HUES48 (cell line): Measurements from ENCODE around the gene NPIPA1.
"Not testable (repeated sequence)": the region's sequence is repeated elsewhere in the genome, so short reads cannot be mapped to it uniquely, and the experiment has no call there.

Source experiments
- H3K27ac ChIP-seq: one replicate; pipeline ENCODE4 v1.7.0; 2013; ENCODE audit warnings: low read depth, low read length, inconsistent platforms
- H3K27me3 ChIP-seq: 2 replicates; pipeline ENCODE4 v1.6.1; 2013; ENCODE audit warnings: mild to moderate bottlenecking, low read length; ENCODE audit not compliant: control insufficient read depth, insufficient read depth
- H3K36me3 ChIP-seq: 2 replicates; pipeline ENCODE4 v1.6.1; 2013; ENCODE audit warnings: low read length; ENCODE audit not compliant: control insufficient read depth, insufficient read depth
- H3K4me1 ChIP-seq: 2 replicates; pipeline ENCODE4 v1.6.1; 2013; ENCODE audit warnings: mild to moderate bottlenecking, low read length; ENCODE audit not compliant: control insufficient read depth, insufficient read depth
- H3K4me3 ChIP-seq: 2 replicates; pipeline ENCODE4 v1.5.1; 2013; ENCODE audit warnings: mild to moderate bottlenecking, low read depth, low read length
- H3K9ac ChIP-seq: 2 replicates; pipeline ENCODE4 v1.6.1; 2013; ENCODE audit warnings: mild to moderate bottlenecking, low read depth, low read length, moderate library complexity
- H3K9me3 ChIP-seq: 2 replicates; pipeline ENCODE4 v1.6.1; 2013; ENCODE audit warnings: low read length; ENCODE audit not compliant: control insufficient read depth, insufficient read depth

NPIPA1 gene

GRCh38 chr16:14937143-14937542 is at the start of gene NPIPA1:
NPIPA1 (plus strand) TSS chr16:14937443; CDS start chr16:14937443, 0 bp downstream.
- H3K4me1 ChIP-seq, H3K9ac ChIP-seq, H3K27ac ChIP-seq, H3K27me3 ChIP-seq, H3K4me3 ChIP-seq, H3K36me3 ChIP-seq, H3K9me3 ChIP-seq: not testable (repeated sequence)

DNA sequence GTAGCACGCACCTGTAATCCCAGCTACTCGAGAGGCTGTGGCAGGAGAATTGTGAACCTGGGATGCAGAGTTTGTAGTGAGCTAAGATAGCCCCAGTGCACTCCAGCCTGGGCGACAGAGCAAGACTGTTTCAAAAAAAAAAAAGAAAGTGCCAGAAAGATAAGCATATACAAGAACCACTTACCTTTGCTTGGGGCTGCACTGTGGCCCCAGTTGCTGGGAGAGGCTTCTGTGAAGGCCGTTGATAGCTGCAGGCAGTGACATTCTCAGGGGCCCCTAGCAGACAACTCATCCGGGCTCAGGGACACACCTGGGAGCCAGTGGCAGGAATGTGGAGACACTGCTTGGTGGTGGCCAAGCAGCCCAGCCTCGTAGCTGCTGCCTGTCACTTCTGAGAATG is 45.1 kb upstream of the NPIPA1 start:
- H3K36me3 ChIP-seq, H3K27ac ChIP-seq, H3K9me3 ChIP-seq, H3K4me3 ChIP-seq, H3K9ac ChIP-seq, H3K27me3 ChIP-seq, H3K4me1 ChIP-seq: not testable (repeated sequence)

GRCh38 chr16:14895382-14895781 is 41.9 kb upstream of the NPIPA1 start:
- H3K36me3 ChIP-seq, H3K9me3 ChIP-seq, H3K4me1 ChIP-seq, H3K9ac ChIP-seq, H3K4me3 ChIP-seq, H3K27ac ChIP-seq, H3K27me3 ChIP-seq: not testable (repeated sequence)

DNA sequence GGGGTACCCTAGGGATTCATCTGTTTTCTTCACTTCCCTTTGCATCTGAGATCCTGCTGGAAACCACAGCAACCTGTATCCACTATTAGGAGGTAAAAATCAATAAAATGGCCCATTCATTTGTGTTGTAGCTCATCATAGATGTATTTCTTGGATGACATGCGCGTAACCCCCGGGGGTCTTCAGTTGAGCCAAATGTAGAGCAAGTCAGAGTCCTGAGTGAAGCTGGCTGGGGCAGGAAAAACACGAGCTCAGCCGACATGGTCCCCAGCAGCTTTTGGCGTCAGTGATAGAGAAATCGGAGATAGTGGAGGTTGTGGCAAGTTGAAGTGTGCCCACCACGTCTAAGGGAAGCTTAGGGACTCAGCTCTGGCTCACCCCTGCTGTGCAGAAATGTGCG is 41.2 kb upstream of the NPIPA1 start:
- H3K36me3 ChIP-seq, H3K27ac ChIP-seq: not testable (repeated sequence)

GRCh38 chr16:14897006-14897664 is 40.1 kb upstream of the NPIPA1 start:
- not testable (repeated sequence) for H3K4me1 ChIP-seq, H3K9me3 ChIP-seq, H3K4me3 ChIP-seq, H3K27ac ChIP-seq, H3K9ac ChIP-seq, H3K27me3 ChIP-seq, H3K36me3 ChIP-seq

More for the DNA sequence above, 41.2 kb upstream of the NPIPA1 start:
- not testable (repeated sequence) for H3K9ac ChIP-seq, H3K4me1 ChIP-seq, H3K27me3 ChIP-seq, H3K9me3 ChIP-seq, H3K4me3 ChIP-seq

- not testable (repeated sequence) for H3K27ac ChIP-seq, H3K36me3 ChIP-seq, H3K27me3 ChIP-seq, H3K9ac ChIP-seq, H3K4me1 ChIP-seq, H3K9me3 ChIP-seq, H3K4me3 ChIP-seq
These were observed 39.1 kb upstream of the NPIPA1 start for GRCh38 chr16:14898162-14898561.

GRCh38 chr16:14903191-14903957 is 33.9 kb upstream of the NPIPA1 start:
- H3K36me3 ChIP-seq, H3K4me1 ChIP-seq, H3K27ac ChIP-seq, H3K27me3 ChIP-seq, H3K9ac ChIP-seq, H3K9me3 ChIP-seq, H3K4me3 ChIP-seq: not testable (repeated sequence)

DNA sequence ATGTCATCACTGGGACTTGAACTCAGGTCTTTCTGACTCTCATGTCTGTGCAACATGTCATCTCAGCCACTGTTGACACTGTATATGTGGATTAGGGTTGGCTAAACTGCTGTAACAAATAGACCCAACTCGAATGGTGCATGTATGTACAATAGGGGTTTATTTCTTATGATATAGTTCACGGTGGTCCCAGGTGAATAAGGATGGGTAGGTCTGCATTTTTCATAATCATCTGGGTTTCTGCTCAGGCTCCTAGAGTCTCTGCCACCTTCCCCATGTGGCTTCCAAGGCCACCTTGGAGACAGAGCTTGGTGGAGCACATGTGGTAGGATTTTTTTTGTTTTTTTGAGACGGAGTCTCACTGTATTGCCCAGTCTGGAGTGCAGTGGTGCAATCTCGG is 27.5 kb upstream of the NPIPA1 start:
- not testable (repeated sequence) for H3K27ac ChIP-seq, H3K9me3 ChIP-seq, H3K27me3 ChIP-seq, H3K36me3 ChIP-seq, H3K4me3 ChIP-seq, H3K4me1 ChIP-seq, H3K9ac ChIP-seq

GRCh38 chr16:14910833-14911629 is 26.2 kb upstream of the NPIPA1 start:
- H3K9me3 ChIP-seq, H3K4me1 ChIP-seq, H3K27ac ChIP-seq, H3K4me3 ChIP-seq, H3K9ac ChIP-seq, H3K27me3 ChIP-seq, H3K36me3 ChIP-seq: not testable (repeated sequence)

DNA sequence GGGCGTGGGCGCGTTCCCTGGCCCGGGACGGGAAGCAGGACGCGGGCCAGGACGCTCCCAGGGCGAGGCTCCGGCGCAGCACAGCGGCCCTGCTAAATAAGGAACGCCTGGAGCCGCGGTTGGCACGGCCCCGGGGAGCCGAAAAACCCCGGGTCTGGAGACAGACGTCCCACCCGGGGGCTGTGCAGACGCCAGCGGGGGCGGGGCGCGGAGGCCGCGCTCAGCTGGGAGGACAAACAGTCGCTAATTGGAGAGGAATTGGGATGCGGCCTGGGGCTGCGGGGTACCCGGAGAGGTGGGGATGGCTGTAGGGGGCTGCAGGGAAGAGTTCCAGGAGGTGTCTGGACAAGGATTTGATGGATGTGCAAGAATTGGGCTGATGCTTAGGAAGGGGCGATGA is 25.3 kb upstream of the NPIPA1 start:
- not testable (repeated sequence) for H3K9me3 ChIP-seq, H3K4me1 ChIP-seq, H3K36me3 ChIP-seq, H3K9ac ChIP-seq, H3K27me3 ChIP-seq, H3K27ac ChIP-seq, H3K4me3 ChIP-seq

GRCh38 chr16:14912588-14912987 is 24.7 kb upstream of the NPIPA1 start:
- H3K4me1 ChIP-seq, H3K36me3 ChIP-seq, H3K9me3 ChIP-seq, H3K4me3 ChIP-seq, H3K27ac ChIP-seq, H3K9ac ChIP-seq, H3K27me3 ChIP-seq: not testable (repeated sequence)
